ENCODE data around the gene RAC3. TPM values are rescaled to one million over a fixed set of nuclear protein-coding genes. Genes with fewer than 3 reads are reported as not detected.

Gene RAC3
- total RNA-seq, 1 experiment from 2014 or later: 120 TPM

DNA sequence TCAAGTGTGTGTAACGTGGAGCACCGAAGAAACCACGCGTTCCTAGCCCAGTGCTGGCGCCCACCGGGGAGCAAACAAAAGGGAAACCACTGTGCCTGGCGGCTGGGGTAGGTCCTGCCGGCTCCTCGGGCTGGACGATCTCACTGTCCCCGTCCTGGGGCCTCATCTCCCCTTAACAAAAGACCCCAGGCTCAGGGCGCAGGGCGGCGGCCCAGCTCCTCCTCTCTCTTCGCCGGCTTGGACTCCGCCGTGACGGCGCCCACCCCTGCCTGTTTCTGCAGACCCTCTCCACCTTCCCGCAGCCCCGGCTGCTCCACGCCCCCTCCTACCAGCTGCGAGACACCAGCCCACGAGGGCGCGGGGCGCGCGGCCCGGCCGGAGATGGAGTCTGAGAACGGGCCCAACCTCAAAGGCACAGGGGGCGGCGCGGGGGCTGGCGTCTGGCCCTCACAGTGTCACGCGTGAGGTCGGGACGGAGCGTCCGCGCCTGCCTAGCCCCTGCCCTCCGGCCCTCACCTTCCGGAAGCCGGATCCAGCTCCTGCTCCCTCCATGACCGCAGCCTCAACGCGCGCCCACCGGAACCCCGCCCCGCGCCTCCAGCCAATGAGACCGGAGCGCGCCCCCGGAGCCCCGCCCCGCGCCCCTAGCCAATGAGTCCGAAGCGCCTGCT, 9.0 kb upstream of the RAC3 start, which contains the start of gene CENPX:
TSS of gene CENPX (minus strand) at position 569 of the 671 bp plus-strand sequence. CDS start at position 552, 17 bp downstream.
- intact Hi-C loops (cut with micrococcal nuclease): loop anchor here (5.0 kb wide), 2 partner anchors 110 to 730 kb away; partner anchors contain the start of genes PCYT2 and TBCD
- Histone ChIP-seq H3K27me3 (ENCODE audit: insufficient read depth, low read length) (no peaks in the 10 kb centered on the region), H2AFZ (ENCODE audit: low read depth, low read length, poor library complexity, severe bottlenecking) (no peak within 1 kb of the TSS), H3K27ac (ENCODE audit: low read depth, low read length) (peak within 1 kb of the TSS; percentile 96), H3K9me2 (ENCODE audit: insufficient read depth) (no peaks in the 10 kb centered on the region), H4K20me1 (ENCODE audit: insufficient read depth) (peaks cover 4% of the 10 kb centered on the region; the same call in 1 of the 2 replicates), H3K4me3 (replicated peaks in 1 of 2; ENCODE audit: low read depth in 1 of 2, low read length in 2 of 2) (peak within 1 kb of the TSS; percentile 89 to 100), H3K4me1 (ENCODE audit: control insufficient read depth in 1 of 2, insufficient read depth in 2 of 2, low read length in 2 of 2) (peaks cover 29 to 47% of the 10 kb centered on the region in 2 experiments), H3K79me2 (ENCODE audit: insufficient read depth, low read length) (peaks cover 46% of the 10 kb centered on the region), H3K9ac (ENCODE audit: low read length) (peak within 1 kb of the TSS; percentile 98), H3K9me3 (ENCODE audit: control insufficient read depth in 1 of 2, insufficient read depth in 1 of 2, low read depth in 1 of 2, low read length in 2 of 2) (no peaks in the 10 kb centered on the region), H3K4me2 (ENCODE audit: low read length) (peak within 1 kb of the TSS; percentile 99), H3K36me3 (ENCODE audit: control insufficient read depth in 1 of 2, insufficient read depth in 2 of 2, low read length in 2 of 2) (peaks cover 0 to 10% of the 10 kb centered on the region in 2 experiments; a peak in 1 of 4 replicates)
- ChIA-PET RAD21 (ENCODE audit: low non-redundant PET in 1 of 2, low total read pairs in 2 of 2, uncharacterized antibody in 2 of 2, unreplicated experiment in 2 of 2) (interaction anchor here (0.6 to 5.3 kb wide), 9 partner anchors 15 to 288 kb away, joined by 3 to 50 read pairs (median 6); partner anchors contain the start of genes NOTUM (in 2 of the 2) and DCXR (in 1 of the 2)), POLR2A (interaction anchor here (0.6 to 1.9 kb wide), 16 partner anchors 9 to 473 kb away, joined by 3 to 6 read pairs (median 4); partner anchors contain the start of genes DCXR, MAFG and RAC3), CTCF (interaction anchor here (0.6 to 5.3 kb wide), 23 partner anchors 8 to 347 kb away, joined by 3 to 151 read pairs (median 5); partner anchors contain the start of genes ARHGDIA, DCXR, MAFG and NOTUM)
- BruUV-seq (replicated peaks): TSS peak; percentile 72
- peak; percentile 57 for TF ChIP-seq POLR2A (IDR thresholded peaks at IDR 0.05; ENCODE audit: borderline replicate concordance, extremely low read depth, insufficient read depth, insufficient read length)
- TF ChIP-seq SIN3A (IDR thresholded peaks at IDR 0.05; ENCODE audit: low read depth): no peak
- TF ChIP-seq YY1 (IDR thresholded peaks at IDR 0.05; ENCODE audit: extremely low read depth, insufficient replicate concordance, low read depth, low read length): peak; percentile 73
- peak; percentile 87 for TF ChIP-seq POLR2AphosphoS5 (IDR thresholded peaks at IDR 0.05; ENCODE audit: low read depth, low read length)
- TF ChIP-seq ZFX (IDR thresholded peaks at IDR 0.05): peak; percentile 55; the same call in 1 of the 2 replicates
- peak; percentile 0; the same call in 1 of the 2 replicates for ATAC-seq
- DNase-seq (ENCODE audit: low read depth, low spot score): no peak

GRCh38 chr17:82022981-82023446, 8.5 kb upstream of the RAC3 start, which contains the start of gene LRRC45:
Gene LRRC45 (plus strand): TSS chr17:82023305. CDS start chr17:82023644, 339 bp downstream.
- peaks cover 4% of the 10 kb centered on the region; the same call in 1 of the 2 replicates for H4K20me1 ChIP-seq (ENCODE audit: insufficient read depth)
- H3K4me2 ChIP-seq (ENCODE audit: low read length): peak within 1 kb of the TSS; percentile 99
- POLR2A ChIA-PET: interaction anchor here (0.6 to 1.9 kb wide), 16 partner anchors 8 to 473 kb away, joined by 3 to 6 read pairs (median 4); partner anchors contain the start of genes DCXR, MAFG and RAC3
- intact Hi-C loops (cut with micrococcal nuclease): loop anchor here (1.0 to 5.0 kb wide), 3 partner anchors 8 to 729 kb away; partner anchors contain the start of genes PCYT2, RAC3 and TBCD
- peak within 1 kb of the TSS; percentile 89 to 100 for H3K4me3 ChIP-seq (replicated peaks in 1 of 2; ENCODE audit: low read depth in 1 of 2, low read length in 2 of 2)
- no peaks in the 10 kb centered on the region for H3K9me3 ChIP-seq (ENCODE audit: control insufficient read depth in 1 of 2, insufficient read depth in 1 of 2, low read depth in 1 of 2, low read length in 2 of 2)
- CTCF ChIA-PET: interaction anchor here (0.6 to 5.3 kb wide), 20 partner anchors 7 to 347 kb away, joined by 3 to 151 read pairs (median 5); partner anchors contain the start of genes ARHGDIA, DCXR, MAFG and NOTUM
- no peaks in the 10 kb centered on the region for H3K27me3 ChIP-seq (ENCODE audit: insufficient read depth, low read length)
- H3K4me1 ChIP-seq (ENCODE audit: control insufficient read depth in 1 of 2, insufficient read depth in 2 of 2, low read length in 2 of 2): peaks cover 29 to 47% of the 10 kb centered on the region in 2 experiments
- DNase-seq (ENCODE audit: low read depth, low spot score): peak; percentile 100
- peaks cover 0 to 9% of the 10 kb centered on the region in 2 experiments; a peak in 1 of 4 replicates for H3K36me3 ChIP-seq (ENCODE audit: control insufficient read depth in 1 of 2, insufficient read depth in 2 of 2, low read length in 2 of 2)
- RAD21 ChIA-PET (ENCODE audit: low non-redundant PET in 1 of 2, low total read pairs in 2 of 2, uncharacterized antibody in 2 of 2, unreplicated experiment in 2 of 2): interaction anchor here (0.6 to 5.3 kb wide), 8 partner anchors 15 to 288 kb away, joined by 3 to 50 read pairs (median 8); partner anchors contain the start of genes NOTUM (in 2 of the 2) and DCXR (in 1 of the 2)
- H3K27ac ChIP-seq (ENCODE audit: low read depth, low read length): peak within 1 kb of the TSS; percentile 96
- H2AFZ ChIP-seq (ENCODE audit: low read depth, low read length, poor library complexity, severe bottlenecking): no peak within 1 kb of the TSS
- peaks cover 46% of the 10 kb centered on the region for H3K79me2 ChIP-seq (ENCODE audit: insufficient read depth, low read length)
- TF ChIP-seq ZFX (IDR thresholded peaks at IDR 0.05) (no peak), TCF7L2 (IDR thresholded peaks at IDR 0.05; ENCODE audit: borderline replicate concordance, extremely low read depth, insufficient read depth, insufficient read length) (peak; percentile 22), SP1 (IDR thresholded peaks at IDR 0.05; ENCODE audit: low read depth) (peak; percentile 99)
- TF ChIP-seq, protein P1, sequence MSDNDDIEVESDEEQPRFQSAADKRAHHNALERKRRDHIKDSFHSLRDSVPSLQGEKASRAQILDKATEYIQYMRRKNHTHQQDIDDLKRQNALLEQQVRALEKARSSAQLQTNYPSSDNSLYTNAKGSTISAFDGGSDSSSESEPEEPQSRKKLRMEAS (IDR thresholded peaks at IDR 0.05): peak; percentile 34; the same call in 1 of the 2 replicates
- H3K9me2 ChIP-seq (ENCODE audit: insufficient read depth): no peaks in the 10 kb centered on the region
- ATAC-seq: peak; percentile 87
- no TSS peak for BruUV-seq (replicated peaks)
- H3K9ac ChIP-seq (ENCODE audit: low read length): peak within 1 kb of the TSS; percentile 98
